Epidermal melanocyte (primary cell): ENCODE data around the gene GLCE.

Experiments
- DNase-seq: peaks from one replicate; pipeline ENCODE4 v3.0.0; 2011; ENCODE audit warnings: low spot score; ENCODE audit not compliant: insufficient read length

GLCE gene

GRCh38 chr15:69316291-69316690 lies 155.9 kb downstream of the GLCE start:
- no peak for DNase-seq

GRCh38 chr15:69317392-69317841 lies 157.0 kb downstream of the GLCE start:
- DNase-seq, result no peak

- DNase-seq, result no peak
Measured at GRCh38 chr15:69318033-69318432, 157.6 kb downstream of the GLCE start.

GRCh38 chr15:69319384-69320375 lies 159.2 kb downstream of the GLCE start:
- DNase-seq, result no peak

GRCh38 chr15:69320977-69321554 lies 160.6 kb downstream of the GLCE start:
- no peak for DNase-seq
